ENCODE measurements around the gene PHYKPL.

DNA sequence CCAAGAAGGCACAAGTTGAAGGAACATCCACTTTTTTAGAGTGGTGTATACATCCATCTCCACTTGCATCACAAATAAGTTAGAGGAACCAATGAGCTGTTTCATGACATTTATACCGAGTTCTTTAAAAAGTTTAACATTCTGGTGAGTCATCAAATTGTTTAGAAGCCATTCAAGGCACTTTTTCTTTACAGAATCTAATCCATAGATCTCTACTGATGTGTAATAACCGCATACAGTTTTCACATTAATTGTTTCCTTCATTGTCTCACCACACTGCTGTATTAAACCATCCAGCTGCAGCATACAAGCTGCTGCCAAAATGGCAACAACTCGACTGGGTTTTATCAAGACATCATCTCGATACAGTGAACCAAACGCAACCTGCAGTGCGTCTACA is 46.2 kb downstream of the PHYKPL start:
- TF ChIP-seq CTCF (IDR thresholded peaks at IDR 0.05) (no peak), EZH2 (IDR thresholded peaks at IDR 0.05; ENCODE audit: borderline replicate concordance, insufficient read depth, low read depth, low read length, poor library complexity, severe bottlenecking) (no peak)

All from B cell (primary cell).